K562 (cell line): ENCODE measurements around the gene LYPD3. TPM values are rescaled to one million over a fixed set of nuclear protein-coding genes. Genes with fewer than 3 reads are reported as not detected.
A peak's percentile ranks its signal among the peaks of the same experiment; 100 is the strongest.

Experiments used
- ATAC-seq: fragments of 200-7000 bp; cut with Tn5 transposase; 3 replicates; pipeline ENCODE4 v1.9.1; 2020; ENCODE audit warnings: moderate library complexity
- BruUV-seq: library from RNA; stranded (reverse); fragments of 400-500 nt; replicated peaks from 2 replicates; lab custom pipeline; 2021; lab: Mats Ljungman, UMichigan
- CTCF ChIA-PET: fragments of 300-600 bp; formaldehyde crosslinking; extraction: SDS; loops from one replicate; lab custom pipeline; 2021; ENCODE audit warnings: low intra/inter-chr PET ratio; lab: Yijun Ruan, JAX
- POLR2A ChIA-PET: fragments of 300-600, 350-650 bp; sonication (Branson Sonifier 250); formaldehyde crosslinking; extraction: SDS; loops from one replicate; lab custom pipeline; 2021; ENCODE audit warnings: antibody characterized with exemption, inconsistent platforms; lab: Yijun Ruan, JAX
- DNase-seq, 4 experiments: peaks; one replicate each; pipeline versions ENCODE4 v3.0.0 to v3.0.0-alpha.2; 2011 to 2018; ENCODE audit warnings: low spot score in 3 of 4, mixed read lengths in 3 of 4; ENCODE audit errors: extremely low read depth in 1 of 4
- FAIRE-seq: peaks from 2 replicates; lab custom pipeline; 2011; peaks lifted over from hg19 to GRCh38; lab: Jason Lieb, UNC
- H2AFZ ChIP-seq: 2 replicates; pipeline ENCODE4 v1.6.0; 2011; ENCODE audit warnings: low read depth, low read length, control low read depth, inconsistent platforms
- H3K27ac ChIP-seq: fragments of 200-600 bp; 3 replicates; pipeline ENCODE4 v1.8.0; 2011; ENCODE audit warnings: low read depth, mild to moderate bottlenecking, control low read depth, inconsistent platforms, low read length, moderate library complexity, mixed read lengths; ENCODE audit errors: extremely low read depth
- H3K27me3 ChIP-seq, 2 experiments: fragments of 300-600 bp in 1 of 2; 2 replicates in 1 of 2; 3 replicates in 1 of 2; pipeline versions ENCODE4 v1.6.0 to v1.8.0; 2011; ENCODE audit warnings: inconsistent platforms in 2 of 2, low read length in 2 of 2, mild to moderate bottlenecking in 1 of 2, mixed read lengths in 1 of 2, moderate library complexity in 1 of 2; ENCODE audit not compliant: control insufficient read depth in 2 of 2, insufficient read depth in 2 of 2
- H3K36me3 ChIP-seq: fragments of 300-600 bp; 3 replicates; pipeline ENCODE4 v1.8.0; 2011; ENCODE audit warnings: mild to moderate bottlenecking, low read length, inconsistent platforms; ENCODE audit not compliant: control insufficient read depth, insufficient read depth
- H3K4me1 ChIP-seq, 2 experiments: fragments of 200-600 bp in 1 of 2; replicated peaks in 1 of 2; 2 replicates in 1 of 2; 3 replicates in 1 of 2; pipeline versions ENCODE4 v1.5.1 to v1.8.0; 2011; ENCODE audit warnings: inconsistent platforms in 2 of 2, low read length in 2 of 2, mild to moderate bottlenecking in 1 of 2, mixed read lengths in 1 of 2, moderate library complexity in 1 of 2; ENCODE audit not compliant: control insufficient read depth in 2 of 2, insufficient read depth in 2 of 2
- H3K4me2 ChIP-seq: 2 replicates; pipeline ENCODE4 v1.6.1; 2011; ENCODE audit warnings: low read length, control low read depth, inconsistent platforms, mixed read lengths; ENCODE audit not compliant: insufficient read depth
- H3K4me3 ChIP-seq: fragments of 200-600 bp; sonication (generic), shearing (Covaris generic); 2 replicates; pipeline ENCODE4 v1.5.1; 2016; ENCODE audit warnings: control low read depth, inconsistent platforms
- H3K79me2 ChIP-seq: fragments of 200-600 bp; 3 replicates; pipeline ENCODE4 v1.8.0; 2011; ENCODE audit warnings: low read length, inconsistent platforms; ENCODE audit not compliant: control insufficient read depth, insufficient read depth
- H3K9ac ChIP-seq, 2 experiments: 2 replicates each; pipeline versions ENCODE4 v1.6.0 to v1.6.1; 2011; ENCODE audit warnings: low read depth in 2 of 2, low read length in 2 of 2, control low read depth in 1 of 2, inconsistent platforms in 1 of 2, mild to moderate bottlenecking in 1 of 2, mixed read lengths in 1 of 2; ENCODE audit not compliant: insufficient read depth in 1 of 2
- H3K9me1 ChIP-seq: one replicate; pipeline ENCODE4 v1.6.0; 2011; ENCODE audit warnings: inconsistent platforms, mild to moderate bottlenecking, low read length, moderate library complexity; ENCODE audit not compliant: control insufficient read depth, insufficient read depth
- H3K9me3 ChIP-seq: replicated peaks from 2 replicates; pipeline ENCODE4 v1.5.1; 2011; ENCODE audit warnings: low read depth, low read length, inconsistent platforms; ENCODE audit not compliant: control insufficient read depth, insufficient read depth
- H4K20me1 ChIP-seq: replicated peaks from 2 replicates; pipeline ENCODE4 v1.6.1; 2011; ENCODE audit warnings: low read length, inconsistent platforms, mixed read lengths; ENCODE audit not compliant: control insufficient read depth, insufficient read depth
- CREM ChIP-seq: IDR thresholded peaks from 2 replicates; pipeline ENCODE4 v1.6.1; 2014; ENCODE audit warnings: antibody characterized with exemption, low read depth
- E2F4 ChIP-seq: sonication (generic); formaldehyde crosslinking; IDR thresholded peaks from 2 replicates; pipeline ENCODE4 v1.8.0; 2022; ENCODE audit warnings: mild to moderate bottlenecking, low read depth, missing genetic modification reagents
- HMGXB4 ChIP-seq: sonication (generic); formaldehyde crosslinking; IDR thresholded peaks from 2 replicates; pipeline ENCODE4 v1.8.1; 2023; ENCODE audit warnings: mild to moderate bottlenecking, missing genetic modification reagents
- IRF9 ChIP-seq: fragments of 450-650 bp; IDR thresholded peaks from 2 replicates; pipeline ENCODE4 v1.6.1; 2016; ENCODE audit warnings: missing biosample characterization, missing genetic modification characterization
- PTTG1 ChIP-seq: fragments of 450-650 bp; IDR thresholded peaks from 2 replicates; pipeline ENCODE4 v1.6.1; 2016; ENCODE audit warnings: low read depth, mild to moderate bottlenecking, missing genetic modification characterization, missing compliant biosample characterization
- TBP ChIP-seq: optimal IDR thresholded peaks from 2 replicates; pipeline ENCODE3; 2011; ENCODE audit warnings: low read depth, low read length, improper control_type of control experiment
- ZBTB12 ChIP-seq: fragments of 250-450 bp; sonication (Bioruptor Pico); IDR thresholded peaks from 2 replicates; pipeline ENCODE4 v1.4.0; 2020
- ZNF121 ChIP-seq: sonication (generic); formaldehyde crosslinking; conservative IDR thresholded peaks from 2 replicates; pipeline ENCODE4 v1.8.0; 2022; ENCODE audit warnings: missing genetic modification reagents
- ZNF197 ChIP-seq: fragments of 200-800 bp; sonication (Bioruptor generic); IDR thresholded peaks from 2 replicates; pipeline ENCODE4 v1.6.1; 2016; ENCODE audit warnings: low read depth, missing genetic modification characterization, missing compliant biosample characterization
- ZNF639 ChIP-seq, 2 experiments: fragments of 200-800 bp in 1 of 2; sonication (Bioruptor generic) in 1 of 2; sonication (generic) in 1 of 2; formaldehyde crosslinking in 1 of 2; IDR thresholded peaks in 1 of 2; conservative IDR thresholded peaks in 1 of 2; 2 replicates each; pipeline versions ENCODE4 v1.5.0 to v1.6.1; 2016 to 2020; ENCODE audit warnings: missing compliant biosample characterization in 1 of 2, missing genetic modification characterization in 1 of 2, missing genetic modification reagents in 1 of 2
- whole genome bisulfite sequencing: fragments of 100-300 bp; shearing (Covaris generic); methylation state at CpG from one replicate; pipeline ENCODE4 v1.1.6; 2016; ENCODE audit warnings: low coverage, mixed read lengths; ENCODE audit not compliant: insufficient coverage; ENCODE audit errors: missing lambda C conversion rate; 5-methylcytosine and 5-hydroxymethylcytosine counted together
- in situ Hi-C: fragments of 300-500 bp; cut with MboI; formaldehyde crosslinking; loops from 4 replicates; pipeline ENCODE4 v1.15.0; 2018; ENCODE audit warnings: inconsistent platforms, mixed read lengths
- intact Hi-C: fragments of 100-400 bp; cut with micrococcal nuclease; formaldehyde crosslinking; loops from 2 replicates; pipeline ENCODE4 v1.14.2; 2022
- polyA plus RNA-seq, 8 experiments: library from polyadenylated mRNA; depleted of rRNA in 4 of 8; stranded (reverse) in 5 of 8; unstranded in 3 of 8; fragments of >200 nt; fragmentation: Nextera tagmentation in 2 of 8; fragmentation: Illumina TruSeq in 1 of 8; extraction: Ambion mirVana in 2 of 8; extraction: Trizol in 1 of 8; gene quantifications; 2 replicates each; pipeline versions ENCODE4 v1.2.1 to v1.2.3, GENCODE V29; 2011 to 2014; ENCODE audit warnings: inconsistent platforms in 1 of 8, missing spikeins in 1 of 8
- total RNA-seq, 7 experiments: library from RNA; depleted of rRNA in 6 of 7; stranded (reverse); fragments of >200 nt in 6 of 7; fragmentation: Illumina TruSeq in 2 of 7; extraction: Trizol in 2 of 7; gene quantifications; 2 replicates each; pipeline versions ENCODE4 v1.2.1 to v1.2.3, GENCODE V29; 2011 to 2021; ENCODE audit warnings: low replicate concordance in 1 of 7

LYPD3 gene
- total and polyA plus RNA-seq, 9 of the 15 experiments (the other 6 are each of a cell fraction or from before 2014, with no cell fraction given), result 0.04 to 0.33 (median 0.20) TPM; not detected in 1

GRCh38 chr19:43474986-43475705 is 9.7 kb upstream of the LYPD3 start (continued):
- TF ChIP-seq ZNF639 (CRISPR knock-in tag; conservative IDR thresholded peaks at IDR 0.05 in 1 of 2, IDR thresholded peaks at IDR 0.05 in 1 of 2) (peak in 1 of 2 experiments; percentile 78; a peak in 2 of 4 replicates), ZBTB12 (peak; percentile 78), TBP (peak; percentile 68)
- TF ChIP-seq, all 486 proteins: peak for 75

GRCh38 chr19:43474487-43474886 is 9.1 kb upstream of the LYPD3 start:
- CTCF ChIA-PET, result no interaction called here
- TF ChIP-seq PTTG1 (no peak), CREM (no peak), HMGXB4 (CRISPR knock-in tag) (no peak), IRF9 (no peak), E2F4 (no peak), ZNF197 (no peak), ZNF121 (CRISPR knock-in tag) (peak; percentile 89)
- TF ChIP-seq, all 486 proteins: peak for 1
- H3K4me2 ChIP-seq, result peak overlapping the region; percentile 73

More at GRCh38 chr19:43474487-43474886, 9.1 kb upstream of the LYPD3 start:
- 0 out of 2 replicates have a peak, but pooled peaks cover 3% of the 10 kb centered on the region for H4K20me1 ChIP-seq
- no peak for ATAC-seq
- intact Hi-C loops, result no loop called here
- POLR2A ChIA-PET, result interaction anchor here (0.6 to 3.0 kb wide), 7 partner anchors 11 to 466 kb away, joined by 3 to 20 read pairs (median 4); no protein-coding TSS in a partner anchor
- no peak for FAIRE-seq
- H3K9me1 ChIP-seq, result no peaks in the 10 kb centered on the region
- no peaks in the 10 kb centered on the region for H3K9me3 ChIP-seq
- no peaks in the 10 kb centered on the region for H3K79me2 ChIP-seq
- peak overlapping the region; percentile 48; the same call in 1 of the 2 replicates for H3K4me3 ChIP-seq
- H3K27ac ChIP-seq, result no peak overlapping the region; the same call in 2 of the 3 replicates
- H3K36me3 ChIP-seq, result no peaks in the 10 kb centered on the region
- no peaks in the 10 kb centered on the region for H3K27me3 ChIP-seq
- no TSS peak for BruUV-seq
- no peak overlapping the region; a peak in 2 of 4 replicates for H3K9ac ChIP-seq
- WGBS, result 53% methylated on average over 3 of the region's 4 CpGs
- in situ Hi-C loops, result no loop called here
- no peak for DNase-seq
- peaks cover 10 to 12% of the 10 kb centered on the region in 2 experiments for H3K4me1 ChIP-seq
- H2AFZ ChIP-seq, result peak overlapping the region; percentile 94; the same call in 1 of the 2 replicates
